Caco-2 (cell line): ENCODE results near the gene IQUB. TPM values are rescaled to one million over a fixed set of nuclear protein-coding genes. Genes with fewer than 3 reads are reported as not detected.
"Not testable (repeated sequence)": the region's sequence is repeated elsewhere in the genome, so short reads cannot be mapped to it uniquely, and the experiment has no call there.

Source experiments
- BruUV-seq: library from RNA; stranded (reverse); fragments of 400-500 nt; replicated peaks from 2 replicates; lab custom pipeline; 2021; lab: Mats Ljungman, UMichigan
- CTCF ChIA-PET: fragments of 300-600 bp; sonication (Branson Sonifier 250); formaldehyde crosslinking; loops from one replicate; lab custom pipeline; 2022; ENCODE audit warnings: antibody characterized with exemption; lab: Charles Lee
- POLR2A ChIA-PET: fragments of 300-600 bp; sonication (Branson Sonifier 250); formaldehyde crosslinking; loops from one replicate; lab custom pipeline; 2022; ENCODE audit warnings: antibody characterized with exemption; lab: Charles Lee
- DNase-seq, 2 experiments: peaks; one replicate each; pipeline versions ENCODE4 v3.0.0 to v3.0.0-alpha.2; 2020 to 2022
- H3K27me3 ChIP-seq: replicated peaks from 2 replicates; pipeline ENCODE4 v1.6.0; 2011; ENCODE audit warnings: low read length; ENCODE audit not compliant: control insufficient read depth, insufficient read depth
- H3K36me3 ChIP-seq: 2 replicates; pipeline ENCODE4 v1.5.1; 2011; ENCODE audit warnings: low read length; ENCODE audit not compliant: control insufficient read depth, insufficient read depth
- H3K4me1 ChIP-seq: fragments of 250-450 bp; sonication (Bioruptor Pico); 2 replicates; pipeline ENCODE4 v1.5.1; 2020; ENCODE audit warnings: mild to moderate bottlenecking
- H3K4me3 ChIP-seq: 2 replicates; pipeline ENCODE4 v1.5.1; 2011; ENCODE audit warnings: low read depth, mild to moderate bottlenecking, control low read depth, low read length
- H3K9me3 ChIP-seq: fragments of 250-450 bp; sonication (Bioruptor Pico); 2 replicates; pipeline ENCODE4 v1.5.1; 2020; ENCODE audit warnings: mild to moderate bottlenecking, moderate library complexity
- H3K27ac Mint-ChIP-seq: one replicate; pipeline ENCODE4 v1.8.0; 2022; ENCODE audit warnings: mixed read lengths; ENCODE audit not compliant: unreplicated experiment
- H3K27me3 Mint-ChIP-seq: one replicate; pipeline ENCODE4 v1.8.0; 2022; ENCODE audit warnings: mixed read lengths; ENCODE audit not compliant: insufficient read depth, unreplicated experiment
- H3K36me3 Mint-ChIP-seq: one replicate; pipeline ENCODE4 v1.8.0; 2022; ENCODE audit warnings: mild to moderate bottlenecking, mixed read lengths; ENCODE audit not compliant: insufficient read depth, unreplicated experiment
- H3K4me1 Mint-ChIP-seq: one replicate; pipeline ENCODE4 v1.8.0; 2022; ENCODE audit warnings: low read depth, mixed read lengths; ENCODE audit not compliant: unreplicated experiment
- H3K4me3 Mint-ChIP-seq: one replicate; pipeline ENCODE4 v1.8.0; 2022; ENCODE audit warnings: mild to moderate bottlenecking, moderate library complexity, mixed read lengths; ENCODE audit not compliant: unreplicated experiment
- H3K9me3 Mint-ChIP-seq: one replicate; pipeline ENCODE4 v1.8.0; 2022; ENCODE audit warnings: mixed read lengths; ENCODE audit not compliant: unreplicated experiment
- intact Hi-C: fragments of 100-400 bp; cut with micrococcal nuclease; formaldehyde crosslinking; loops from one replicate; pipeline ENCODE4 v1.10.0; 2022; ENCODE audit not compliant: unreplicated experiment
- total RNA-seq: library from RNA; stranded (reverse); gene quantifications from 2 replicates; pipeline ENCODE4 v1.2.3, GENCODE V29; 2022
- TF ChIP-seq, protein P1 (sequence below), 2 experiments: fragments of 200-600 bp in 1 of 2; IDR thresholded peaks; 1 replicate in 1 of 2; 2 replicates in 1 of 2; pipeline versions ENCODE4 v1.5.1 to v1.8.0; 2011 to 2022; ENCODE audit warnings: antibody characterized with exemption in 1 of 2, control low read depth in 1 of 2, inconsistent platforms in 1 of 2, low read depth in 1 of 2, low read length in 1 of 2, mild to moderate bottlenecking in 1 of 2, moderate library complexity in 1 of 2; ENCODE audit not compliant: insufficient read depth in 1 of 2, severe bottlenecking in 1 of 2, unreplicated experiment in 1 of 2

IQUB gene
- total RNA-seq, 1 experiment from 2014 or later, result 0.39 TPM

DNA sequence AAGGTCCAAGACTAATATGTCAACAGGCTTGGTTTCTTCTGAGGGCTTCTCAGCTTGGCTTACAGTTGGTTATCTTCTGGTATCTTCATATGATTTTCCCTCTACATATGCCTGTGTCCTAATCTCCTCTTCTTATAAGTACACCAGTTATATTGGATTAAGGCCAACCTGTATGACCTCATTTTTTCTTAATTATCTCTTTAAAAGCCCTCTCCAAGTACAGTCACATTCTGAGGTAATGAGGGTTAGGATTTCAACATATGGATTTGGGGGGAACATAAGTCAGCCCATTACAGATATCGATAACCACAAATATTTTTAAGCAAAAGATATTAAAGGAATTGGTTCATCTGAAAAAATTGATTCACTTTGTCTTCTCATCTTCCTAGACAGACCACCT is 49.2 kb downstream of the IQUB start:
- no peak overlapping the region for H3K4me3 Mint-ChIP-seq
- ChIA-PET POLR2A (no interaction called here), CTCF (no interaction called here)
- Histone ChIP-seq H3K36me3 (no peaks in the 10 kb centered on the region), H3K4me1 (no peaks in the 10 kb centered on the region), H3K9me3 (no peaks in the 10 kb centered on the region), H3K4me3 (no peak overlapping the region), H3K27me3 (no peaks in the 10 kb centered on the region)
- intact Hi-C loops, result no loop called here
- TF ChIP-seq, protein P1, sequence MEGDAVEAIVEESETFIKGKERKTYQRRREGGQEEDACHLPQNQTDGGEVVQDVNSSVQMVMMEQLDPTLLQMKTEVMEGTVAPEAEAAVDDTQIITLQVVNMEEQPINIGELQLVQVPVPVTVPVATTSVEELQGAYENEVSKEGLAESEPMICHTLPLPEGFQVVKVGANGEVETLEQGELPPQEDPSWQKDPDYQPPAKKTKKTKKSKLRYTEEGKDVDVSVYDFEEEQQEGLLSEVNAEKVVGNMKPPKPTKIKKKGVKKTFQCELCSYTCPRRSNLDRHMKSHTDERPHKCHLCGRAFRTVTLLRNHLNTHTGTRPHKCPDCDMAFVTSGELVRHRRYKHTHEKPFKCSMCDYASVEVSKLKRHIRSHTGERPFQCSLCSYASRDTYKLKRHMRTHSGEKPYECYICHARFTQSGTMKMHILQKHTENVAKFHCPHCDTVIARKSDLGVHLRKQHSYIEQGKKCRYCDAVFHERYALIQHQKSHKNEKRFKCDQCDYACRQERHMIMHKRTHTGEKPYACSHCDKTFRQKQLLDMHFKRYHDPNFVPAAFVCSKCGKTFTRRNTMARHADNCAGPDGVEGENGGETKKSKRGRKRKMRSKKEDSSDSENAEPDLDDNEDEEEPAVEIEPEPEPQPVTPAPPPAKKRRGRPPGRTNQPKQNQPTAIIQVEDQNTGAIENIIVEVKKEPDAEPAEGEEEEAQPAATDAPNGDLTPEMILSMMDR (IDR thresholded peaks at IDR 0.05; ENCODE audit: insufficient read depth in 1 of 2, low read depth in 1 of 2, low read length in 1 of 2, severe bottlenecking in 1 of 2, unreplicated experiment in 1 of 2), result no peak
- no peak for DNase-seq
- no peak overlapping the region for H3K27ac Mint-ChIP-seq
- H3K27me3 Mint-ChIP-seq, result peaks cover 4% of the 10 kb centered on the region
- no peaks in the 10 kb centered on the region for H3K36me3 Mint-ChIP-seq
- no peaks in the 10 kb centered on the region for H3K9me3 Mint-ChIP-seq
- no peaks in the 10 kb centered on the region for H3K4me1 Mint-ChIP-seq
- no TSS peak for BruUV-seq

- CTCF ChIA-PET, result no interaction called here
- H3K4me3 ChIP-seq, result no peak overlapping the region
- no peak for DNase-seq
- no peaks in the 10 kb centered on the region for H3K36me3 ChIP-seq
- H3K9me3 Mint-ChIP-seq, result no peaks in the 10 kb centered on the region
- H3K4me1 ChIP-seq, result no peaks in the 10 kb centered on the region
- peaks cover 4% of the 10 kb centered on the region for H3K27me3 Mint-ChIP-seq
- POLR2A ChIA-PET, result no interaction called here
- intact Hi-C loops, result no loop called here
- TF ChIP-seq, protein P1 (IDR thresholded peaks at IDR 0.05; ENCODE audit: insufficient read depth in 1 of 2, low read depth in 1 of 2, low read length in 1 of 2, severe bottlenecking in 1 of 2, unreplicated experiment in 1 of 2), result no peak
- H3K27ac Mint-ChIP-seq, result no peak overlapping the region
- H3K4me1 Mint-ChIP-seq, result no peaks in the 10 kb centered on the region
- no TSS peak for BruUV-seq
- H3K9me3 ChIP-seq, result no peaks in the 10 kb centered on the region
- H3K36me3 Mint-ChIP-seq, result no peaks in the 10 kb centered on the region
- H3K4me3 Mint-ChIP-seq, result no peak overlapping the region
- H3K27me3 ChIP-seq, result no peaks in the 10 kb centered on the region
Measured at GRCh38 chr7:123484199-123484598, 50.2 kb downstream of the IQUB start.

DNA sequence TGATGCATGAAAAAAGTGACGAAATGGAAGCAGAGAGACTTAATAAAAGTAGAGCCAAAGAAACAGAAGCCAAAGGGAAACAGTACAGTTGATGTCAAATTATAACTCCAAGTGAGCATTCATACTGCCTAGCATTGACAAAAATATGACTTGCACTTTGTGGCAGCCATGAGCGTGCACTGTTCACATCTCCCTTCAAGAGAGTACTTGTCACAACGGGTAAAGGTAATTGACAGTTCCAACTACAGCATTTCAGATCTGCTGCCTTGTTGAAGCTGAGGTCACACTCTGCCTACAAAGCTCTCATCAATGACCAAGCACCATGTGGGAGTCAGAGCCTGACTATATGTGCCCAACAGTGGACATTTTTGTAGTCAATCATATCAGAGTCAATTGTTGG is 54.3 kb downstream of the IQUB start:
- H3K9me3 ChIP-seq, result no peaks in the 10 kb centered on the region
- ChIA-PET CTCF (no interaction called here), POLR2A (no interaction called here)
- no TSS peak for BruUV-seq
- intact Hi-C loops, result no loop called here
- Mint-ChIP-seq H3K36me3 (no peaks in the 10 kb centered on the region), H3K4me3 (no peak overlapping the region), H3K27ac (no peak overlapping the region), H3K4me1 (no peaks in the 10 kb centered on the region), H3K27me3 (peaks cover 10% of the 10 kb centered on the region), H3K9me3 (peaks cover 9% of the 10 kb centered on the region)
- TF ChIP-seq, protein P1 (IDR thresholded peaks at IDR 0.05; ENCODE audit: insufficient read depth in 1 of 2, low read depth in 1 of 2, low read length in 1 of 2, severe bottlenecking in 1 of 2, unreplicated experiment in 1 of 2), result no peak
- H3K27me3 ChIP-seq, result no peaks in the 10 kb centered on the region
- no peaks in the 10 kb centered on the region for H3K4me1 ChIP-seq
- H3K4me3 ChIP-seq, result no peak overlapping the region
- H3K36me3 ChIP-seq, result no peaks in the 10 kb centered on the region
- DNase-seq, result no peak

DNA sequence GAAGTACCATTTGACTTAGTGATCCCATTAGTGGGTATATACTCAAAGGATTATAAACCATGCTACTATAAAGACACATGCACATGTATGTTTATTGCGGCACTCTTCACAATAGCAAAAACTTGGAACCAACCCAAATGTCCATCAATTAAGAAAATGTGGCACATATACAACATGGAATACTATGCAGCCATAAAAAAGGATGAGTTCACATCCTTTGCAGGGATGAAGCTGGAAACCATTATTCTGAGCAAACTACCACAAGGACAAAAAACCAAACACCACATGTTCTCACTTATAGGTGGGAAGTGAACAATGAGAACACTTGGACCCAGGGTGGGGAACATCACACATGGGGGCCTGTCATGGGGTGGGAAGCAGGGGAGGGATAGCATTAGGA is 56.3 kb downstream of the IQUB start:
- POLR2A ChIA-PET, H3K27ac Mint-ChIP-seq, H3K9me3 ChIP-seq, H3K4me1 Mint-ChIP-seq, H3K36me3 ChIP-seq, BruUV-seq, H3K9me3 Mint-ChIP-seq, H3K27me3 ChIP-seq, H3K4me1 ChIP-seq, H3K27me3 Mint-ChIP-seq, H3K4me3 ChIP-seq, intact Hi-C loops, H3K36me3 Mint-ChIP-seq, H3K4me3 Mint-ChIP-seq, DNase-seq, CTCF ChIA-PET: not testable (repeated sequence)
